Activated naive CD8-positive, alpha-beta T cell treated with anti-CD3 and anti-CD28 coated beads, Interleukin-2, amount 50 U/mL, for 24 hours (primary cell): ENCODE measurements around the gene NPSR1.
"Not testable (repeated sequence)": the region's sequence is repeated elsewhere in the genome, so short reads cannot be mapped to it uniquely, and the experiment has no call there.

Experiments used
- ATAC-seq: fragments of 150-1000 bp; cut with Tn5 transposase; one replicate; pipeline ENCODE4 v1.10.0; 2021
- DNase-seq: peaks from one replicate; pipeline ENCODE4 v3.0.0; 2021
- H3K27ac Mint-ChIP-seq: one replicate; pipeline ENCODE4 v1.8.0; 2021; ENCODE audit warnings: mild to moderate bottlenecking, mixed read lengths
- H3K27me3 Mint-ChIP-seq: one replicate; pipeline ENCODE4 v1.8.0; 2021; ENCODE audit warnings: mixed read lengths
- H3K36me3 Mint-ChIP-seq: one replicate; pipeline ENCODE4 v1.8.0; 2021; ENCODE audit warnings: low read depth, mixed read lengths
- H3K4me1 Mint-ChIP-seq: one replicate; pipeline ENCODE4 v1.8.0; 2021; ENCODE audit warnings: mixed read lengths
- H3K4me3 Mint-ChIP-seq: one replicate; pipeline ENCODE4 v1.8.0; 2021; ENCODE audit warnings: mild to moderate bottlenecking, moderate library complexity, mixed read lengths
- H3K9me3 Mint-ChIP-seq: one replicate; pipeline ENCODE4 v1.8.0; 2021; ENCODE audit warnings: mixed read lengths

The NPSR1 gene

GRCh38 chr7:34657632-34658268, at the start of gene NPSR1:
NPSR1 (plus strand) TSS chr7:34658218; CDS start chr7:34658413, 195 bp downstream.
- Mint-ChIP-seq H3K4me1 (no peaks in the 10 kb centered on the region), H3K27ac (no peak within 1 kb of the TSS), H3K27me3 (no peaks in the 10 kb centered on the region), H3K36me3 (no peaks in the 10 kb centered on the region), H3K9me3 (no peaks in the 10 kb centered on the region), H3K4me3 (no peak within 1 kb of the TSS)
- DNase-seq (no peak), ATAC-seq (no peak)

GRCh38 chr7:34612661-34613060, 45.4 kb upstream of the NPSR1 start:
- no peaks in the 10 kb centered on the region for H3K36me3 Mint-ChIP-seq
- no peak overlapping the region for H3K27ac Mint-ChIP-seq
- H3K27me3 Mint-ChIP-seq: no peaks in the 10 kb centered on the region
- DNase-seq (no peak), ATAC-seq (no peak)
- no peak overlapping the region for H3K4me3 Mint-ChIP-seq
- peaks cover 14% of the 10 kb centered on the region for H3K9me3 Mint-ChIP-seq
- H3K4me1 Mint-ChIP-seq: no peaks in the 10 kb centered on the region

GRCh38 chr7:34620425-34620824, 37.6 kb upstream of the NPSR1 start:
- DNase-seq: no peak
- H3K9me3 Mint-ChIP-seq: no peaks in the 10 kb centered on the region
- H3K4me3 Mint-ChIP-seq: no peak overlapping the region
- H3K27ac Mint-ChIP-seq: no peak overlapping the region
- H3K27me3 Mint-ChIP-seq: no peaks in the 10 kb centered on the region
- no peaks in the 10 kb centered on the region for H3K36me3 Mint-ChIP-seq
- no peak for ATAC-seq
- no peaks in the 10 kb centered on the region for H3K4me1 Mint-ChIP-seq

- Mint-ChIP-seq H3K4me3 (no peak overlapping the region), H3K36me3 (no peaks in the 10 kb centered on the region), H3K9me3 (no peaks in the 10 kb centered on the region), H3K27me3 (no peaks in the 10 kb centered on the region), H3K27ac (no peak overlapping the region), H3K4me1 (no peaks in the 10 kb centered on the region)
- no peak for ATAC-seq
- DNase-seq: no peak
Observed at GRCh38 chr7:34622182-34622581, 35.8 kb upstream of the NPSR1 start.

GRCh38 chr7:34622771-34623250, 35.2 kb upstream of the NPSR1 start:
- no peak overlapping the region for H3K4me3 Mint-ChIP-seq
- ATAC-seq (no peak), DNase-seq (no peak)
- no peaks in the 10 kb centered on the region for H3K4me1 Mint-ChIP-seq
- no peak overlapping the region for H3K27ac Mint-ChIP-seq
- no peaks in the 10 kb centered on the region for H3K9me3 Mint-ChIP-seq
- no peaks in the 10 kb centered on the region for H3K27me3 Mint-ChIP-seq
- H3K36me3 Mint-ChIP-seq: no peaks in the 10 kb centered on the region

- not testable (repeated sequence) for H3K27ac Mint-ChIP-seq, ATAC-seq, H3K36me3 Mint-ChIP-seq, H3K9me3 Mint-ChIP-seq, H3K4me1 Mint-ChIP-seq, H3K27me3 Mint-ChIP-seq, H3K4me3 Mint-ChIP-seq, DNase-seq
Observed at GRCh38 chr7:34628618-34629017, 29.4 kb upstream of the NPSR1 start.

DNA sequence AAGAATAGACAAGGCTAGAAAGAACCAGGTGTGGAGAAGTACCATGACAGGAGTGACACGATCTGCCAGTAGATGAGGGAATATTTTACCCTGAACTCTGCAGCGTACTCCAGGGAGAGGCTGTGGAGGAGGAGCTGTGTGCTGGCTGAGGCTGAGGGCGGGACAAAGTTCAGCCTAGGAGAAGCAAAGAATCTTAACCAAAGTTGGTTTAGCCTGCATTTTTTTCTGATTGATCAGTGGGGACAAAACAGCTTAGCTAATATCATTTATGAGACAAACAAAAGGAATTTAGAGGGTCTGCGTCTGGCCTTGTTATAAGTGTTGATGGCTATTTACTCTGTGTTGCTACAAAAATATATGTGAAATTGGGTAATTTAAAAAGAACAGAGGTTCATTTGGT, 5.2 kb upstream of the NPSR1 start:
- H3K27me3 Mint-ChIP-seq: no peaks in the 10 kb centered on the region
- DNase-seq: no peak
- H3K9me3 Mint-ChIP-seq: no peaks in the 10 kb centered on the region
- no peaks in the 10 kb centered on the region for H3K36me3 Mint-ChIP-seq
- no peak for ATAC-seq
- no peaks in the 10 kb centered on the region for H3K4me1 Mint-ChIP-seq
- no peak overlapping the region for H3K4me3 Mint-ChIP-seq
- no peak overlapping the region for H3K27ac Mint-ChIP-seq

GRCh38 chr7:34653787-34654186, 4.2 kb upstream of the NPSR1 start:
- Mint-ChIP-seq H3K27me3 (no peaks in the 10 kb centered on the region), H3K9me3 (no peaks in the 10 kb centered on the region), H3K4me3 (no peak overlapping the region), H3K36me3 (no peaks in the 10 kb centered on the region), H3K27ac (no peak overlapping the region), H3K4me1 (no peaks in the 10 kb centered on the region)
- DNase-seq: no peak
- no peak for ATAC-seq

GRCh38 chr7:34655384-34655783, 2.6 kb upstream of the NPSR1 start:
- Mint-ChIP-seq H3K4me1 (no peaks in the 10 kb centered on the region), H3K36me3 (no peaks in the 10 kb centered on the region), H3K4me3 (no peak overlapping the region), H3K27me3 (no peaks in the 10 kb centered on the region), H3K9me3 (no peaks in the 10 kb centered on the region), H3K27ac (no peak overlapping the region)
- ATAC-seq (no peak), DNase-seq (no peak)

- Mint-ChIP-seq H3K4me1 (no peaks in the 10 kb centered on the region), H3K27ac (no peak overlapping the region), H3K36me3 (no peaks in the 10 kb centered on the region), H3K4me3 (no peak overlapping the region), H3K27me3 (no peaks in the 10 kb centered on the region), H3K9me3 (no peaks in the 10 kb centered on the region)
- no peak for DNase-seq
- ATAC-seq: no peak
Observed at GRCh38 chr7:34656041-34656440, 2.0 kb upstream of the NPSR1 start.

DNA sequence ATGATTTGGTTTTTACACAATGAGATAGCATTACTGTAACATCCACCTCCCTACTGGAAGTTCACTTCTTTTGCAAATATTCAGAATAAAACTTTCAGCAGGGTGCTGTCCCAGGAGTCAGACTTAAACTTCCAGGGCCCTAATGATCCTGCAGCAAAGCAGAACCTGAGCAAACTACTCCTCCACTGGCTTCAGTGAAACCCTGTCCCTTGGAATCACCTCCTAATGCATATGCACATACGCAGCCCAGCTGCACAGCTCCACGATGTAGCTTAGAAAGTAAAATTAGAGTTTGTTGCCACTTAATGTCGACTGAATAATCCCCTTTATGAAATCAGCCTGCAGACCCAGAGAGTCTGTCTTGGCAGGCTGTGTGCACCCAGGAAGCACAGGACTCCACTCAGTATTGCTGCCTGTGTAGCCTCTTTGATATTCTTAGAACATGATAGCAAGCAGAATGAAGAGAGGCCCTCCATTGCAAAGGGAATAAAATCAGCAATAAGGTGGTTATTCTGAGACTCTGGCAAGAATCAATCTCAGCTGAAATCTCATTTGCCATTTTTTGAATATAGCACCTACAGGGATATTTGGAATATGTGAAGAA, 1.6 kb downstream of the NPSR1 start:
- DNase-seq: no peak
- H3K4me3 Mint-ChIP-seq: no peak overlapping the region
- no peaks in the 10 kb centered on the region for H3K27me3 Mint-ChIP-seq
- no peaks in the 10 kb centered on the region for H3K9me3 Mint-ChIP-seq
- H3K27ac Mint-ChIP-seq: no peak overlapping the region
- no peak for ATAC-seq
- no peaks in the 10 kb centered on the region for H3K36me3 Mint-ChIP-seq
- H3K4me1 Mint-ChIP-seq: no peaks in the 10 kb centered on the region

GRCh38 chr7:34662058-34662708, 4.2 kb downstream of the NPSR1 start:
- no peaks in the 10 kb centered on the region for H3K36me3 Mint-ChIP-seq
- H3K4me3 Mint-ChIP-seq: no peak overlapping the region
- H3K4me1 Mint-ChIP-seq: no peaks in the 10 kb centered on the region
- no peaks in the 10 kb centered on the region for H3K9me3 Mint-ChIP-seq
- H3K27ac Mint-ChIP-seq: no peak overlapping the region
- DNase-seq (no peak), ATAC-seq (no peak)
- H3K27me3 Mint-ChIP-seq: no peaks in the 10 kb centered on the region

GRCh38 chr7:34664755-34665154, 6.7 kb downstream of the NPSR1 start:
- H3K9me3 Mint-ChIP-seq: no peaks in the 10 kb centered on the region
- no peak overlapping the region for H3K27ac Mint-ChIP-seq
- H3K27me3 Mint-ChIP-seq: no peaks in the 10 kb centered on the region
- no peak overlapping the region for H3K4me3 Mint-ChIP-seq
- H3K36me3 Mint-ChIP-seq: no peaks in the 10 kb centered on the region
- no peak for ATAC-seq
- no peaks in the 10 kb centered on the region for H3K4me1 Mint-ChIP-seq
- DNase-seq: no peak

- ATAC-seq (no peak), DNase-seq (no peak)
- Mint-ChIP-seq H3K9me3 (no peaks in the 10 kb centered on the region), H3K27ac (no peak overlapping the region), H3K36me3 (no peaks in the 10 kb centered on the region), H3K27me3 (no peaks in the 10 kb centered on the region), H3K4me1 (no peaks in the 10 kb centered on the region), H3K4me3 (no peak overlapping the region)
Observed at GRCh38 chr7:34672430-34672829, 14.4 kb downstream of the NPSR1 start.

DNA sequence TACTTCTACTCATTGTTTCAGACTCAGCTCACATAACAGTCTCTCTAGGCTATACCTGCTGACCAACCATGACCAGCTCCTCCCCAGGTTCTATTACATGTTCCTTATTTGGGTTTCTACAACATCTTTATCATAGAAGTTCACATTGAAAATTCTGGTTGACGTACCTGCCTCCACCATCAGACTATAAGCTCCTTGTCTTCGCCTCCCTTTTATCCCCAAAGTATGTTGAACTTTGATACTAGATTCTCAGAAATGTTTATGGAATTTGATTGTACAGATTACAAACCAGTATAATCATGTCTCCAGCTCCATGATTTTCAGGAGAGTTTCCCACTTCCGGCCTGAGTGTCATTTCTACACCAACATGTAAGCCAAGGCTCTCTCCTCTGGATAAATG, 15.0 kb downstream of the NPSR1 start:
- Mint-ChIP-seq H3K27ac (no peak overlapping the region), H3K9me3 (no peaks in the 10 kb centered on the region), H3K27me3 (no peaks in the 10 kb centered on the region), H3K4me3 (no peak overlapping the region), H3K36me3 (no peaks in the 10 kb centered on the region), H3K4me1 (no peaks in the 10 kb centered on the region)
- ATAC-seq (no peak), DNase-seq (no peak)
